Keratinocyte (primary cell): Measurements from ENCODE around the gene CNPY1. TPM values are rescaled to one million over a fixed set of nuclear protein-coding genes. Genes with fewer than 3 reads are reported as not detected.

Experiments used
- DNase-seq: peaks from one replicate; pipeline ENCODE4 v3.0.0-alpha.2; 2011; ENCODE audit warnings: low read depth, missing footprints, low spot score
- FAIRE-seq: peaks from 2 replicates; lab custom pipeline; 2011; peaks lifted over from hg19 to GRCh38; lab: Jason Lieb, UNC
- H2AFZ ChIP-seq: 2 replicates; pipeline ENCODE4 v1.6.0; 2012; ENCODE audit warnings: low read length, control low read depth, inconsistent platforms; ENCODE audit not compliant: control insufficient read depth
- H3K27ac ChIP-seq: 2 replicates; pipeline ENCODE4 v1.5.1; 2011; ENCODE audit warnings: low read length; ENCODE audit not compliant: control insufficient read depth, insufficient read depth
- H3K27me3 ChIP-seq: 3 replicates; pipeline ENCODE4 v1.6.0; 2011; ENCODE audit warnings: low read length; ENCODE audit not compliant: control insufficient read depth, insufficient read depth; ENCODE audit errors: extremely low read depth
- H3K36me3 ChIP-seq, 2 experiments: 2 replicates in 1 of 2; 3 replicates in 1 of 2; pipeline ENCODE4 v1.5.1; 2011; ENCODE audit warnings: low read length in 2 of 2, mild to moderate bottlenecking in 1 of 2; ENCODE audit not compliant: control insufficient read depth in 2 of 2, insufficient read depth in 2 of 2; ENCODE audit errors: extremely low read depth in 1 of 2
- H3K4me1 ChIP-seq: 3 replicates; pipeline ENCODE4 v1.5.1; 2011; ENCODE audit warnings: low read length; ENCODE audit not compliant: control insufficient read depth, insufficient read depth; ENCODE audit errors: extremely low read depth
- H3K4me2 ChIP-seq: 3 replicates; pipeline ENCODE4 v1.6.0; 2011; ENCODE audit warnings: low read depth, low read length; ENCODE audit not compliant: control insufficient read depth, insufficient read depth; ENCODE audit errors: extremely low read depth
- H3K4me3 ChIP-seq, 3 experiments: fragments of 200-600 bp in 1 of 3; sonication (generic) in 1 of 3; 2 replicates in 2 of 3; 3 replicates in 1 of 3; pipeline ENCODE4 v1.5.1; 2011 to 2016; ENCODE audit warnings: low read length in 3 of 3, mild to moderate bottlenecking in 3 of 3, control low read depth in 2 of 3, inconsistent platforms in 1 of 3, low read depth in 1 of 3, mixed read lengths in 1 of 3, mixed run types in 1 of 3, moderate library complexity in 1 of 3; ENCODE audit not compliant: control insufficient read depth in 2 of 3, insufficient read depth in 2 of 3; ENCODE audit errors: extremely low read depth in 1 of 3
- H3K79me2 ChIP-seq: 2 replicates; pipeline ENCODE4 v1.6.0; 2012; ENCODE audit warnings: low read length; ENCODE audit not compliant: control insufficient read depth, insufficient read depth
- H3K9ac ChIP-seq: 3 replicates; pipeline ENCODE4 v1.6.0; 2011; ENCODE audit warnings: low read length; ENCODE audit not compliant: control insufficient read depth, insufficient read depth; ENCODE audit errors: extremely low read depth
- H3K9me1 ChIP-seq: 3 replicates; pipeline ENCODE4 v1.6.0; 2011; ENCODE audit warnings: low read length; ENCODE audit not compliant: control insufficient read depth, insufficient read depth; ENCODE audit errors: extremely low read depth
- H3K9me3 ChIP-seq: 2 replicates; pipeline ENCODE4 v1.5.1; 2012; ENCODE audit warnings: low read depth, low read length; ENCODE audit not compliant: control insufficient read depth
- H4K20me1 ChIP-seq: 3 replicates; pipeline ENCODE4 v1.6.0; 2011; ENCODE audit warnings: low read length; ENCODE audit not compliant: control insufficient read depth, insufficient read depth; ENCODE audit errors: extremely low read depth
- EZH2 ChIP-seq: IDR thresholded peaks from one replicate; pipeline ENCODE4 v1.6.1; 2012; ENCODE audit warnings: inconsistent platforms, mild to moderate bottlenecking, low read length, moderate library complexity
- dilution Hi-C: fragments of 300-500 bp; cut with MboI; formaldehyde crosslinking; loops from one replicate; pipeline ENCODE4 v1.7.0; 2020; ENCODE audit warnings: low sequenced_read_pairs; ENCODE audit not compliant: extremely low pct_ligation_motif_present
- polyA plus RNA-seq, 5 experiments: library from polyadenylated mRNA; depleted of rRNA in 3 of 5; stranded (reverse) in 3 of 5; stranded (forward) in 1 of 5; unstranded in 1 of 5; fragments of >200 nt; gene quantifications; 1 replicate in 1 of 5; 2 replicates in 3 of 5; 3 replicates in 1 of 5; pipeline versions ENCODE4 v1.2.1 to v1.2.3, GENCODE V29; 2011 to 2012; ENCODE audit warnings: missing spikeins in 2 of 5, low read depth in 1 of 5, low replicate concordance in 1 of 5
- TF ChIP-seq, protein P1 (sequence below), 3 experiments: IDR thresholded peaks in 1 of 3; conservative IDR thresholded peaks in 1 of 3; optimal IDR thresholded peaks in 1 of 3; 2 replicates in 2 of 3; 3 replicates in 1 of 3; pipeline versions ENCODE3 to v1.5.1; 2011; ENCODE audit warnings: low read length in 3 of 3, mild to moderate bottlenecking in 3 of 3, moderate library complexity in 2 of 3, control low read depth in 1 of 3, inconsistent platforms in 1 of 3; ENCODE audit not compliant: insufficient read depth in 2 of 3; ENCODE audit errors: extremely low read depth in 1 of 3

The CNPY1 gene
- polyA plus RNA-seq, 1 donor (not counting 4 experiments of a cell fraction or from before 2014, with no cell fraction given) = not detected

DNA sequence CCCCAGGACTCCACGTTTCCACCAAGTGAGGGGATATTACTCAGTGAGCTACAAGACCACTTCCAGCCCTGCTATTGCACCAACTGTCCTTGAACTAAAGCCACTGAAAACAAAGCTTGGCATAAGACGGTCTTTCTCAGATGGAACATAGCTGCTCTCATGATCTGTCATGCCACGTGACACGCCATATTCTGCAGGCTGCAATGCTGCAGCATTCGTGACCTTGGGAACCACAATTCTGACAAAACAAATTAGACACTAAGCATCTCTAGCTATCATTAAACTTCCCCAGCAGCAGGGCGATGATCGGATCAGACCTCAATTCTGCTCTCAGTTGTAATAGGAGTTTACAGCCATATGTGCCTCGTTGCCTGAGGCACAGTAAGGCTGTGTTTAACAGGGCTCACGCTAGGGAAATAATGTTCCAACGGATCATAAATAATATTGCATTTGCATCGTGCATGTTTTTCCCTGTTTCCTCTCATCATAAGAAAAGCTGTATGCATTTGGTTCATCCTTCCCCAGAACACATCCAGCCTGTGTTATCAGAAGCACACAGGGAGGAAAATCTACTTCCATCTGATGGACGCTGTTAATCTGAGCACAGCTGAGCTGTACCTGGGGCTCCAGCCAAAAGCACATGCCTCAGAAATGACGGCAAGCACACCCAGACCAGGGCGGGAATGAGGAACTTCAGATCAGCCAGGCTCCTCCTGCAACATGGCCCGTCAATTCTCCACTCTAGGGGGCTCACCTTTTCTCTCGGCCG, 38.6 kb upstream of the CNPY1 start:
- no peak overlapping the region for H3K9ac ChIP-seq
- dilution Hi-C loops = loop anchor here (25.0 kb wide), 1 partner anchor 152 kb away; no protein-coding TSS in a partner anchor
- no peak overlapping the region for H3K4me3 ChIP-seq
- peaks cover 28% of the 10 kb centered on the region for H3K27me3 ChIP-seq
- H2AFZ ChIP-seq = peak overlapping the region; percentile 36
- no peak overlapping the region for H3K4me2 ChIP-seq
- DNase-seq (no peak), FAIRE-seq (peak; percentile 88)
- no peak for TF ChIP-seq EZH2
- TF ChIP-seq, protein P1, sequence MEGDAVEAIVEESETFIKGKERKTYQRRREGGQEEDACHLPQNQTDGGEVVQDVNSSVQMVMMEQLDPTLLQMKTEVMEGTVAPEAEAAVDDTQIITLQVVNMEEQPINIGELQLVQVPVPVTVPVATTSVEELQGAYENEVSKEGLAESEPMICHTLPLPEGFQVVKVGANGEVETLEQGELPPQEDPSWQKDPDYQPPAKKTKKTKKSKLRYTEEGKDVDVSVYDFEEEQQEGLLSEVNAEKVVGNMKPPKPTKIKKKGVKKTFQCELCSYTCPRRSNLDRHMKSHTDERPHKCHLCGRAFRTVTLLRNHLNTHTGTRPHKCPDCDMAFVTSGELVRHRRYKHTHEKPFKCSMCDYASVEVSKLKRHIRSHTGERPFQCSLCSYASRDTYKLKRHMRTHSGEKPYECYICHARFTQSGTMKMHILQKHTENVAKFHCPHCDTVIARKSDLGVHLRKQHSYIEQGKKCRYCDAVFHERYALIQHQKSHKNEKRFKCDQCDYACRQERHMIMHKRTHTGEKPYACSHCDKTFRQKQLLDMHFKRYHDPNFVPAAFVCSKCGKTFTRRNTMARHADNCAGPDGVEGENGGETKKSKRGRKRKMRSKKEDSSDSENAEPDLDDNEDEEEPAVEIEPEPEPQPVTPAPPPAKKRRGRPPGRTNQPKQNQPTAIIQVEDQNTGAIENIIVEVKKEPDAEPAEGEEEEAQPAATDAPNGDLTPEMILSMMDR (optimal IDR thresholded peaks at IDR 0.05 in 1 of 3, IDR thresholded peaks at IDR 0.05 in 1 of 3, conservative IDR thresholded peaks at IDR 0.05 in 1 of 3; ENCODE audit: extremely low read depth in 1 of 3, insufficient read depth in 2 of 3, low read length in 3 of 3) = peak in 1 of 3 experiments; percentile 7
- no peaks in the 10 kb centered on the region for H3K79me2 ChIP-seq
- H3K9me1 ChIP-seq = no peaks in the 10 kb centered on the region
- H3K9me3 ChIP-seq = no peaks in the 10 kb centered on the region
- peaks cover 5% of the 10 kb centered on the region for H3K4me1 ChIP-seq
- H3K36me3 ChIP-seq = no peaks in the 10 kb centered on the region
- no peak overlapping the region for H3K27ac ChIP-seq
- H4K20me1 ChIP-seq = no peaks in the 10 kb centered on the region

DNA sequence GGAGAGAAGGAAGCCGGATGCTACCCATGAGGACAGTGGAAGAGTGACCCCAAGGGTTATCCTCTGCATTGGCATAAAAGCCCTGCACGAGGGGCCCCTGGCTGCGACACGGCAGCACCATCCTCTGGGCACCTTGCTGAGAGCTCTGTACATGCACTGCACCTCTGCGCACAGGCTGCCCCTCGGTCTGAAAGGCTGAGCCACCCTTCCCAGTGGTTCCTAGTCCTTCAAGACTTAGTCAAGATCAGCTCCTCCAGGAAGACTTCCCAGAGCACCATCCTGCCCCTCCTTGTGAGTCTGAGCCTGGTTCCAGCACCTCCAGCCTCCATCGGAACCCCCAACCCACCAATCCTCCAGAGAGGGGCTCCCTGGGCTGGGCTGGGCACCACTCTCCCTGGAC, 37.9 kb upstream of the CNPY1 start:
- Histone ChIP-seq H4K20me1 (no peaks in the 10 kb centered on the region), H3K27ac (no peak overlapping the region)
- dilution Hi-C loops = loop anchor here (25.0 kb wide), 1 partner anchor 153 kb away; no protein-coding TSS in a partner anchor

More for the DNA sequence above, 37.9 kb upstream of the CNPY1 start:
- H3K36me3 ChIP-seq = no peaks in the 10 kb centered on the region
- no peaks in the 10 kb centered on the region for H3K9me1 ChIP-seq
- peaks cover 5% of the 10 kb centered on the region for H3K4me1 ChIP-seq
- H3K9ac ChIP-seq = no peak overlapping the region
- DNase-seq (no peak), FAIRE-seq (no peak)
- no peak overlapping the region for H2AFZ ChIP-seq
- no peak overlapping the region for H3K4me3 ChIP-seq
- TF ChIP-seq, protein P1 (optimal IDR thresholded peaks at IDR 0.05 in 1 of 3, IDR thresholded peaks at IDR 0.05 in 1 of 3, conservative IDR thresholded peaks at IDR 0.05 in 1 of 3; ENCODE audit: extremely low read depth in 1 of 3, insufficient read depth in 2 of 3, low read length in 3 of 3) = no peak
- no peak for TF ChIP-seq EZH2
- H3K27me3 ChIP-seq = peaks cover 34% of the 10 kb centered on the region
- no peaks in the 10 kb centered on the region for H3K9me3 ChIP-seq
- no peaks in the 10 kb centered on the region for H3K79me2 ChIP-seq
- H3K4me2 ChIP-seq = no peak overlapping the region
